ENCODE data around the gene RAF1. TPM values are rescaled to one million over a fixed set of nuclear protein-coding genes. Genes with fewer than 3 reads are reported as not detected.

The RAF1 gene
- total RNA-seq, 1 experiment from 2014 or later: 61.0 TPM

DNA sequence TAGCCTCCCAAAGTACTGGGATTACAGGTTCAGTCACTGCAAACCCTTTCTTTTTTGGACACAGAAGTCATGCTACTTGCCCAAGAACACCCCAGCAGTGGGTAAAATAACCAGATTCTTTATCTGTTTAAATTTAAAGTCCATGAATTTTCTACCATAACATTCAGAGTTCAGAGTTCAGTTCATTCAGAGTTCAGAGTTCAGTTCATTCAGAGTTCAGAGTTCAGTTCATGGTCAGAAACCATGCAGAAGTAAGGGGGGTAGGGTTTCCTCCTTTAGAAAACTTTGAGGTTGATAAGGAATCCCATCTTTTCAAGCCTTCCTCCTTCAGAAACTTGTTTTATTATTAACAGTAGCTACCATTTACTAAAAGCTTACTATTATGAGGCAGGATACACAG, 43.2 kb downstream of the RAF1 start:
- DNase-seq (ENCODE audit: low read depth, low spot score): no peak
- in situ Hi-C loops (cut with HindIII; ENCODE audit: low pct_unique_long_range_greater_than_20kb, low sequenced_read_pairs): no loop called here

DNA sequence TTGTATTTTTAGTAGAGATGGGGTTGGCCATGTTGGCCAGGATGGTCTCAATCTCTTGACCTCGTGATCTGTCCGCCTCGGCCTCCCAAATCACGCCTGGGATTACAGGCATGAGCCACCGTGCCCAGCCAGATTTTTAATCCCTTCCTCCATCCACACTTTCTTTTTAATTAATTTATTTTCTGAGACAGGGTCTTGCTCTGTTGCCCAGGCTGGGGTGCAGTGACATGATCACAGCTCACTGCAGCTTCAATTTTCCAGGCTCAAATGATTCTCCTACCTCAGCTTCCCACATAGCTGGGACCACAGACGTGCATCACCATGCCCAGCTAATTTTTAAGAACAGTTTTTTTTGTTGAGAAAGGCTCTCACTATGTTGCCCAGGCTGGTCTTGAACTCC, 43.6 kb downstream of the RAF1 start:
- no peak for DNase-seq (ENCODE audit: low read depth, low spot score)
- in situ Hi-C loops (cut with HindIII; ENCODE audit: low pct_unique_long_range_greater_than_20kb, low sequenced_read_pairs): no loop called here

DNA sequence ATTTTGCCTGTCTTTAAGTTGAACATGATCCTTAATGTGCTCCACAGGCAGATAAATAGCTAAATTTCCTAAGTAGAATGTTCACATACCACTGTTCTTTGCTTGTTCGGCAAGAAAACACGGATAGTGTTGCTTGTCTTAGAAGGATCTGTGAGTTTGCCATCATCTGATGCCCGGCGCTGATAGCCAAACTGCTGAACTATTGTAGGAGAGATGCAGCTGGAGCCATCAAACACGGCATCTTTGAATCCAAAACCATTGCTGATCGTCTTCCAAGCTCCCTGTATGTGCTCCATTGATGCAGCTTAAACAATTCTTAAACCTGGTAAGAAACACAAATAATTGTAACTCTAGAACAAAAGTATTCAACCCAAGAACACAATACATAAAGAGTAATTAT, 45.5 kb downstream of the RAF1 start:
- DNase-seq (ENCODE audit: low read depth, low spot score): no peak
- in situ Hi-C loops (cut with HindIII; ENCODE audit: low pct_unique_long_range_greater_than_20kb, low sequenced_read_pairs): no loop called here

DNA sequence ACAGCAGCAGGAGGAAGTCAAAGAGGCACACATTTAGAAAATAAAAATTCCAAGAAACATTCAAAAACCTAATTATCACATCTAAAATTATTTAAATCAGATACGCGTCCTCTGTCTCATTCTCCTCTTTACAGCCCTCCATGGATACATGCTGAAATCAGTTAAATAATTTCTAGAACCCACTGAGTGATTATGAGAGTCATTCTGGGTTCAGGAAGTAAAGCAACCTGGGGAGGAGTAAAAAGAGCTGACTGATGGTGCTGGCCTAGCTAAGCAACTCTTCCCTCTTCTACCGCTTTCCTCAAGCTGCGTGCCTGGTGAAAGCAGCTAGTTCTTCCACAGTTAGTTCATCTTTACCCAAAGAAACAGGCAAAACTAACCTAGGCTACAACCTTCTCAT, 48.7 kb downstream of the RAF1 start:
- DNase-seq (ENCODE audit: low read depth, low spot score): no peak
- in situ Hi-C loops (cut with HindIII; ENCODE audit: low pct_unique_long_range_greater_than_20kb, low sequenced_read_pairs): no loop called here

- DNase-seq (ENCODE audit: low read depth, low spot score): no peak
- in situ Hi-C loops (cut with HindIII; ENCODE audit: low pct_unique_long_range_greater_than_20kb, low sequenced_read_pairs): no loop called here
Observed at GRCh38 chr3:12613250-12613649, 50.7 kb downstream of the RAF1 start.

GRCh38 chr3:12612514-12613226, 51.2 kb downstream of the RAF1 start:
- no peak for DNase-seq (ENCODE audit: low read depth, low spot score)
- in situ Hi-C loops (cut with HindIII; ENCODE audit: low pct_unique_long_range_greater_than_20kb, low sequenced_read_pairs): no loop called here

GRCh38 chr3:12611117-12611516, 52.8 kb downstream of the RAF1 start:
- in situ Hi-C loops (cut with HindIII; ENCODE audit: low pct_unique_long_range_greater_than_20kb, low sequenced_read_pairs): no loop called here

DNA sequence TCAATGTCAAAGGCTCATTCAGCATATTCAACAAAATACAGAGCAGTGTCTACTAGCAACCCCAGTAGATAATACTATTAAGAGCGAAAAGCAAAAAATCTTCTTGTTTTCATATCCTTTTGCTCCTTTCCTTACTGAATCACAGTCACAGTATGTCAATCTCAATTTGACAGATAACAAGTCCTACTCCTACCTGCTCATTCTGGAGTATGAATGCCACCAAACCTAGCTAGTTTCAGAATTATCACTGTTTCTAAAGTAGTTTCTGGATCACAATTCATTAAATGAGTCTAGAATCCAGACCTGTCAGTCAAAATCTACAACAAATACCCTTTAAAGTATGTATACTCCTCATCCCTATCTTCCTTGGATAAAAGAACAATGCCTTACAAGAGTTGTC, 55.5 kb downstream of the RAF1 start:
- DNase-seq (ENCODE audit: low read depth, low spot score): no peak
- in situ Hi-C loops (cut with HindIII; ENCODE audit: low pct_unique_long_range_greater_than_20kb, low sequenced_read_pairs): no loop called here

More at GRCh38 chr3:12611117-12611516, 52.8 kb downstream of the RAF1 start:
- no peak for DNase-seq (ENCODE audit: low read depth, low spot score)

GRCh38 chr3:12603969-12604368, 59.9 kb downstream of the RAF1 start:
- in situ Hi-C loops (cut with HindIII; ENCODE audit: low pct_unique_long_range_greater_than_20kb, low sequenced_read_pairs): no loop called here
- DNase-seq (ENCODE audit: low read depth, low spot score): no peak

- DNase-seq (ENCODE audit: low read depth, low spot score): peak; percentile 22
Observed at GRCh38 chr3:12601072-12601471, 62.8 kb downstream of the RAF1 start.

DNA sequence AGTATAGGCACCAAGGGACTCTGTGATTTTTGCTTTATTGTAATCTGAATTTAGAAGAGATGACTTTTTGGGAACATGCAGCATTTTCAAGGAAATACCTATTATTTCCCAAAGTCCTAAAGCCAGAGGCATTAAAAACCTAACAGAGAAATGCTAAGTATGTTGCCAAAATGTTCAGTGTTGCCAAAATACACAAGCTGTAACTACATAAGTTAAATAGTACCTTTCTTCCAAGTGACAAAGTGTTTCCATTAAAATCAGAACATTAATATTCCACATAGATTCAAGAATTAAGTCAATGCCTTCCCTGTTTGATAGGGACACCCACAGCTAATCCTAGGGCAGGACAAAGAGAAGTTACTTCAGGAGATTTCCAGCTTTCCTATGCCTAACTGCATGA, 65.0 kb downstream of the RAF1 start:
- in situ Hi-C loops (cut with HindIII; ENCODE audit: low pct_unique_long_range_greater_than_20kb, low sequenced_read_pairs): no loop called here
- DNase-seq (ENCODE audit: low read depth, low spot score): no peak

More at GRCh38 chr3:12601072-12601471, 62.8 kb downstream of the RAF1 start:
- in situ Hi-C loops (cut with HindIII; ENCODE audit: low pct_unique_long_range_greater_than_20kb, low sequenced_read_pairs): no loop called here

GRCh38 chr3:12593473-12593872, 70.4 kb downstream of the RAF1 start:
- no peak for DNase-seq (ENCODE audit: low read depth, low spot score)
- in situ Hi-C loops (cut with HindIII; ENCODE audit: low pct_unique_long_range_greater_than_20kb, low sequenced_read_pairs): no loop called here

DNA sequence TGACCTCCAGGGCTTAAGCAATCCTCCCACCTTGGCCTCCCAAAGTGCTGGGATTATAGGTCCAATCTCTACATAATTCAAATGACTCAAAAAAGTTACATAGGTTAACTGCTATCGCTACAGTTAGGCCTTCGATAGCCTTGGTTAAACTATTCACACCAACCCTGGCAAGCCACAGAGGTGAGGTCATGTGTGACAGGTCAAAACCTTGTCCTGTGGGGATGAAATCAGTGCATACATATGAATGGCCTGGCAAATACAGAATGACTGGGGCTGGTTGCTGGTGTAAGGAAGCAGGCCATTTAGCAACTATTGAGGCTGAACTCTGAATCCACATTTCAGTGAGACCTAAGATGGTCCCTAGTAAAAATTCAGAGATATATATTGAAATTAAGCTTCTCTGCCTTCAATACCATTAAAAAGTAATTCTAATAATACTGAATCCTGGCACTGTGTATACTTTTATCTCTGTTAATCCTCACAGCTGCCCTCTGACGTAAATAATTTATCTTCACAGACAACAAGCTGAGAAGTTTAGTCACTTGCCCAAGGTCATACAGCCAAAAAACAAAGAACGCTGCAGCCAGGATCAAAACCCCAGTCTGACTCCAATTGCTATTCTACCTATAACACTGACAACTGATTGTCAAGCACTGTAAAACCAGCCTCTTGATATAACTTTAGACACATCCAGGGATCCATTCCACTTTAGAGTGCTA, 71.8 kb downstream of the RAF1 start:
- no peak for DNase-seq (ENCODE audit: low read depth, low spot score)
- in situ Hi-C loops (cut with HindIII; ENCODE audit: low pct_unique_long_range_greater_than_20kb, low sequenced_read_pairs): no loop called here

DNA sequence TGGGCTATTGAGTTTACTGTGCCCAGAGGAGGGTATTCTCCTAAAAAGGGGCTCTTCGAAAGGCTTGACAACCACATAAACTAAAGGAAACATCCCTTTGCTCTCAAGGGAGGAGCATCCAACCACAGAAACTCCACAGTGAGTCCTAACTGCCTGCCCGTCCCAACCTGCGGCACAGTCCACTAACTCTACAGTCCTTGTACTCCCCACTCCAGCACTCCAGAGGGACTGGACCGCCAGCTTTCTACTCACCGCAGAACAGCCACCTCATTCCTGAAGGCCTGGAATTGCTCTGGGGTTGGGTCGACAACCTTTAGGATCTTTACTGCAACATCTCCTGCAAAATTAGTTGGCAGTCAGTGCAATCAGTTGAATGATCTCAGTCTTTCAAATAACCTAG, 72.5 kb downstream of the RAF1 start:
- in situ Hi-C loops (cut with HindIII; ENCODE audit: low pct_unique_long_range_greater_than_20kb, low sequenced_read_pairs): no loop called here

DNA sequence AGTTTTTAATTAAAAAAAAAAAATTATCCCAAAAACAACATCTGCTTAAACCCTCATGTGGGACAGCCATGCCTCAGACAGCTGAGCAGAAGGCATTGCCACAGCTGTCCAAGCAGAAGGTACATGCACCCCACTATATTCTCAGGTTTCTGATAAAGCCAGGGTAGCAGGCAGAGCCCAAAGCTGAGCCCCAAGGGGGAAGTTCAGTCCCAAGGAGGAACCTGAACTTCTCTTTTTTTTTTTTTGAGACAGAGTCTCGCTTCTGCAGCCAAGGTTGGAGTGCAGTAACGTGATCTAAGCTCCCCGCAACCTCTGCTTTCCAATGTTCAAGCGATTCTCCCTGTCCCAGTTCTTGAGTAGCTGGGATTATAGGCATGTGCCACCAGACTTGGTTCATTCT, 73.8 kb downstream of the RAF1 start:
- DNase-seq (ENCODE audit: low read depth, low spot score): no peak
- in situ Hi-C loops (cut with HindIII; ENCODE audit: low pct_unique_long_range_greater_than_20kb, low sequenced_read_pairs): no loop called here

More for the DNA sequence above, 72.5 kb downstream of the RAF1 start:
- DNase-seq (ENCODE audit: low read depth, low spot score): no peak

DNA sequence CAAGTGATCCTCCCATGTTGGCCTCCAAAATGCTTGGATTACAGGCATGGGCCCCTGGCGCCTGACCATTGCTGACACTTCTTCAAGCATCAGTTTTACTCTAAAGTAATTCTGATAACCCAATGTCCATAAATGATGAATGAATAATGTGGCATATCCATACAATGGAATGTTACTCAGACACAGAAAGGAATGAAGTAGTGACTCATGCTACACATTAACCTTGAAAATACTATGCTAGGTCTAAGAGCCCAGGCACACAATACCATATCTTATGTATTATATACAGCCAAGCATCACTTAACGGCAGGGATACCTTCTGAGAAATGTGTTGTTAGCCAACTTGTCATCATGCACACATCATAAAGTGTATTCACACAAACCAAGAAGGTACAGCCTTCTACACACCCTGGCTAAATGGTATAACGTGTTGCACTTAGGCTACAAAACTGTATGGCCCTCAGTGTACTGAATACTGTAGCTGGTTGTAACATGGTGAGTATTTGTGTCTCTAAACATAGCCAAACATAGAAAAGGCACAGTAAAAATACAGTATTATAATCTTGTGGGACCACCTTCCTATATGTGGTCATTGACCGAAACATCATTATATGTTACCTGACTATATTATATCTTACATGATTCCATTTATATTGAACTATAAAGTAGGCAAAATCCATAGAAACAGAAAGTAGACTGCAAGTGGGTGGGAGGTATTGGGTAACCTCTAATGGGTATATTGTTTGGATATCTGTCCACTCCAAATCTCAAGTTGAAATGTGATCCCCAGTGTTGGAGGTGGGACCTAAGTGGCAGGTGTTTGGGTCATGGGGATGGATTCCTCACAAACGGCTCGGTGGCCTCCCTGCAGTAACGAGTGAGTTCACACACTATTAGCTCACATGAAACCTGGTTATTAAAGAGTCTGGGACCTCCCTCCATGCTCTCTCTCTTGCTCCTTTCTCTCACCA, 75.6 kb downstream of the RAF1 start:
- in situ Hi-C loops (cut with HindIII; ENCODE audit: low pct_unique_long_range_greater_than_20kb, low sequenced_read_pairs): no loop called here
- no peak for DNase-seq (ENCODE audit: low read depth, low spot score)

- in situ Hi-C loops (cut with HindIII; ENCODE audit: low pct_unique_long_range_greater_than_20kb, low sequenced_read_pairs): no loop called here
- no peak for DNase-seq (ENCODE audit: low read depth, low spot score)
Observed at GRCh38 chr3:12586403-12586802, 77.5 kb downstream of the RAF1 start.

DNA sequence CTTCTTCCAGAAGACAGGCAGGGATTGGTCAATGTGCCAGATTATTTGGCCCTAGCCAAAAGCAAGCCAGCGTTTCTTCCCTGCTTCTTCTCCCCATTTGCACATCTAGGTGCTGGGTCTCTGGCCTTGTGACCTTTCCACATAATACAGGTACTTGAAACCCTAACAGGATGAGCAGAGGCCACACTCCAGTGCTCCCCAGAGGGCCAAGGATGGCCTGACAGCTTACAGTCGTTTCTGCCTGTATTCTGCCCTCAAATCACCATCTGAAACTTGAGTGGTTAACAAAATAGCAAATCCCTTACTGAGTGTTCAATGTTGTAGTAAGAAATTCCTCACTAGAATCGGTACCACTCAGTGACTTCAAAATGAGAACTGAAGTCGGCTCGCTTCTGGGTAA, 77.9 kb downstream of the RAF1 start:
- in situ Hi-C loops (cut with HindIII; ENCODE audit: low pct_unique_long_range_greater_than_20kb, low sequenced_read_pairs): no loop called here
- DNase-seq (ENCODE audit: low read depth, low spot score): no peak

Measured in SK-MEL-5 (cell line).